DOHH2 (cell line): ENCODE measurements around the gene NFIX.
"Not testable (repeated sequence)": the region's sequence is repeated elsewhere in the genome, so short reads cannot be mapped to it uniquely, and the experiment has no call there.

Experiments used
- H3F3A ChIP-seq: fragments of 200-600 bp; sonication (generic), shearing (Covaris generic); 2 replicates; pipeline ENCODE4 v1.6.0; 2016; ENCODE audit warnings: antibody characterized with exemption, mild to moderate bottlenecking; ENCODE audit not compliant: control insufficient read depth, insufficient read depth
- H3K27ac ChIP-seq: fragments of 200-600 bp; sonication (generic); 2 replicates; pipeline ENCODE4 v1.5.1; 2014; ENCODE audit warnings: low read depth, mild to moderate bottlenecking, low read length, moderate library complexity
- H3K27me3 ChIP-seq: fragments of 200-600 bp; sonication (generic); 2 replicates; pipeline ENCODE4 v1.6.1; 2014; ENCODE audit warnings: mild to moderate bottlenecking, low read length, mixed read lengths; ENCODE audit not compliant: control insufficient read depth
- H3K36me3 ChIP-seq: fragments of 200-600 bp; sonication (generic); 2 replicates; pipeline ENCODE4 v1.6.1; 2014; ENCODE audit warnings: mild to moderate bottlenecking, low read length, moderate library complexity, mixed read lengths; ENCODE audit not compliant: control insufficient read depth
- H3K4me1 ChIP-seq: fragments of 200-600 bp; sonication (generic); 2 replicates; pipeline ENCODE4 v1.6.1; 2014; ENCODE audit warnings: mild to moderate bottlenecking, low read length, mixed read lengths; ENCODE audit not compliant: control insufficient read depth
- H3K4me2 ChIP-seq: fragments of 200-600 bp; sonication (generic); 2 replicates; pipeline ENCODE4 v1.6.0; 2014; ENCODE audit warnings: mild to moderate bottlenecking, low read length, moderate library complexity
- H3K4me3 ChIP-seq: fragments of 200-600 bp; sonication (generic); 2 replicates; pipeline ENCODE4 v1.5.1; 2014; ENCODE audit warnings: mild to moderate bottlenecking, low read length, mixed read lengths
- H3K79me2 ChIP-seq: fragments of 200-600 bp; sonication (generic); 2 replicates; pipeline ENCODE4 v1.6.1; 2014; ENCODE audit warnings: mild to moderate bottlenecking, low read length, mixed read lengths; ENCODE audit not compliant: control insufficient read depth
- H3K9me2 ChIP-seq: fragments of 200-600 bp; sonication (generic); replicated peaks from 2 replicates; pipeline ENCODE4 v1.6.1; 2014; ENCODE audit warnings: mild to moderate bottlenecking, low read length, mixed read lengths; ENCODE audit not compliant: control insufficient read depth
- H3K9me3 ChIP-seq: fragments of 200-600 bp; sonication (generic); 2 replicates; pipeline ENCODE4 v1.6.1; 2014; ENCODE audit warnings: antibody characterized with exemption, low read length, mixed read lengths; ENCODE audit not compliant: control insufficient read depth, insufficient read depth
- H4K20me1 ChIP-seq: fragments of 200-600 bp; sonication (generic); 2 replicates; pipeline ENCODE4 v1.6.0; 2014; ENCODE audit warnings: low read depth, mild to moderate bottlenecking, antibody characterized with exemption, low read length, moderate library complexity; ENCODE audit not compliant: control insufficient read depth, insufficient read depth
- CTCF ChIP-seq: fragments of 200-600 bp; sonication (generic); IDR thresholded peaks from one replicate; pipeline ENCODE4 v1.5.1; 2014; ENCODE audit warnings: antibody characterized with exemption, mild to moderate bottlenecking, low read depth, low read length; ENCODE audit not compliant: poor library complexity, severe bottlenecking
- EZH2phosphoT487 ChIP-seq: fragments of 200-600 bp; sonication (generic); IDR thresholded peaks from 2 replicates; pipeline ENCODE4 v1.6.1; 2017; ENCODE audit warnings: borderline replicate concordance, mild to moderate bottlenecking, antibody characterized with exemption, low read length, moderate library complexity, mixed read lengths

NFIX gene

DNA sequence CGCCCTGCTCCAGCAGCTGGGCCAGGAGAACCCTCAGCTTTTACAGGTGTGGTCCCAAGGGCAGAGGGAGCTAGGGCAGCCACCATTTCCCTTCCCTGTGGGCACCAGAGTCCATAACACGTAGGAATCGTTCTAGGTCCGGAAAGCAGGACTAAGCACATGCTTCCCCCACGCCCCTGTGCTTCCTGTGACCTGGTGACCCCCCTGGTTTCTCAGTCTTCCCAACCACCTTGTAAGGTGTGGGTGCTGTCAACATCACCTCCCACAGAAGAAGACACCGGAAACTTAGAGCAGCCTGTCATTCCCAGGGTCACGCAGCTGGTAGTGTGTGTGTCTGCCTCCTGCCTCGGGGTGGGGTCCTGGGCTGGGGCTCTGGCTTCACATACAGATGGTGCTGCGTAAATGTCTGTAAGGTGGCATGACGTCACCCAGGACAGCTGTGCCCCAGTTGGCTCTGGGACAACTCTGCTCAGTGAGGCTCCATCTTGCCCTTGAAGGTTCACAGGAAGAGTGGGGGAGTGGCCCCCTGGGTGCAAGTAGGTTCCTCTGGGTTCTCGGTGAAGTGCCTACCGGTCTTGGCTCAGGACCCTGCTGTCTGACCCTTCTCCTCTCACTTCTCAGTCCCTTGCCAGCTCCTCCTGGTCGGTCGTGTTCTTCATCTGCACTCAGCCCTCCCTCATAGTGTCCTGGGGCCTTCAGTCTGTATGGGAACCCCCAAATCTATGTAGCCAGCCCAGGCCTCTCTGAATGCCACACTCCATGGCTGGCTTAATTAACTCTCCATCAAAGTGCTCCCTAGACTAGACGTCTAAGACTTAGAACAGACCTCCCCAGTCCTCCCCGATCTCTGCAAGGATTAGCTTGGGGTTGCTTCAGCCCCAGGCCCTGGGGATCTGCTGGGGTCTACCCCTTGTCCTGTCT lies 45.7 kb upstream of the NFIX start:
- H3K36me3 ChIP-seq = peaks cover 93% of the 10 kb centered on the region
- H3K27me3 ChIP-seq = no peaks in the 10 kb centered on the region
- no peaks in the 10 kb centered on the region; the same call in 1 of the 2 replicates for H4K20me1 ChIP-seq
- no peak overlapping the region for H3K27ac ChIP-seq
- peaks cover 71% of the 10 kb centered on the region for H3K79me2 ChIP-seq
- H3K4me2 ChIP-seq = no peak overlapping the region
- no peaks in the 10 kb centered on the region for H3K9me2 ChIP-seq
- peaks cover 39% of the 10 kb centered on the region for H3K4me1 ChIP-seq
- no peaks in the 10 kb centered on the region for H3K9me3 ChIP-seq
- peaks cover 31% of the 10 kb centered on the region for H3F3A ChIP-seq
- TF ChIP-seq CTCF = no peak
- no peak for TF ChIP-seq EZH2phosphoT487
- no peak overlapping the region for H3K4me3 ChIP-seq

- peaks cover 42% of the 10 kb centered on the region for H3K4me1 ChIP-seq
- H3K27me3 ChIP-seq, H3K4me3 ChIP-seq, H3K4me2 ChIP-seq, H3K9me3 ChIP-seq, H3K9me2 ChIP-seq, H4K20me1 ChIP-seq, H3K27ac ChIP-seq: not testable (repeated sequence)
- peaks cover 31% of the 10 kb centered on the region for H3F3A ChIP-seq
- peaks cover 81% of the 10 kb centered on the region for H3K79me2 ChIP-seq
- peaks cover 94% of the 10 kb centered on the region for H3K36me3 ChIP-seq
These were observed 43.2 kb upstream of the NFIX start for GRCh38 chr19:12952050-12952449.

DNA sequence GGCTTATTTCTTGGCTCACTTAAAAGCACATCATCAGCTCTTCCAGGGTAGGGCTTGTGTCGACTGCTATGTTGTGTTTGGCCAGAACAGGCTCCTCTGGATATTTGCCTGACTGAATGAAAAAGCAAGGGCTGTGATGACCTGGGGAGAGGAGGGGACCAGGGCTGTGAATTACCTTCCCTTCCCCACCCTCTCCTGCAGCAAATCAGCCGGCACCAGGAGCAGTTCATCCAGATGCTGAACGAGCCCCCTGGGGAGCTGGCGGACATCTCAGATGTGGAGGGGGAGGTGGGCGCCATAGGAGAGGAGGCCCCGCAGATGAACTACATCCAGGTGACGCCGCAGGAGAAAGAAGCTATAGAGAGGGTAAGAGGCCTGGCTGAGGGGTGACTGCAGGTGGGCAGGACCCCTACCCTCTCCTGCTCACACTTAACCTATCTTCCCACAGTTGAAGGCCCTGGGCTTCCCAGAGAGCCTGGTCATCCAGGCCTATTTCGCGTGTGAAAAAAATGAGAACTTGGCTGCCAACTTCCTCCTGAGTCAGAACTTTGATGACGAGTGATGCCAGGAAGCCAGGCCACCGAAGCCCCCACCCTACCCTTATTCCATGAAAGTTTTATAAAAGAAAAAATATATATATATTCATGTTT lies 42.7 kb upstream of the NFIX start:
- TF ChIP-seq CTCF (no peak), EZH2phosphoT487 (no peak)
- H3K36me3 ChIP-seq = peaks cover 88% of the 10 kb centered on the region
- H4K20me1 ChIP-seq = no peaks in the 10 kb centered on the region; the same call in 1 of the 2 replicates
- H3K4me1 ChIP-seq = peaks cover 36% of the 10 kb centered on the region
- H3K9me3 ChIP-seq = no peaks in the 10 kb centered on the region
- H3K27ac ChIP-seq = no peak overlapping the region
- no peak overlapping the region for H3K4me2 ChIP-seq
- no peaks in the 10 kb centered on the region for H3K9me2 ChIP-seq
- no peak overlapping the region for H3K4me3 ChIP-seq
- H3K27me3 ChIP-seq = no peaks in the 10 kb centered on the region
- H3F3A ChIP-seq = peaks cover 31% of the 10 kb centered on the region
- peaks cover 81% of the 10 kb centered on the region for H3K79me2 ChIP-seq
